GM23338 (cell line): ENCODE results near the gene TIMM10B. TPM values are rescaled to one million over a fixed set of nuclear protein-coding genes. Genes with fewer than 3 reads are reported as not detected.

Experiments used
- ATAC-seq: fragments of 200-7000 bp; cut with Tn5 transposase; 3 replicates; pipeline ENCODE4 v1.9.1; 2020
- DNase-seq: peaks from one replicate; pipeline ENCODE4 v3.0.0-alpha.2; 2015; ENCODE audit warnings: low spot score
- H2AFZ ChIP-seq: fragments of 200-600 bp; sonication (generic); 2 replicates; pipeline ENCODE4 v1.8.0; 2016; ENCODE audit warnings: antibody characterized with exemption, mild to moderate bottlenecking, moderate library complexity
- H3F3A ChIP-seq: fragments of 200-600 bp; sonication (generic); replicated peaks from 2 replicates; pipeline ENCODE4 v1.8.0; 2017; ENCODE audit warnings: antibody characterized with exemption, mixed run types, low read depth
- H3K27ac ChIP-seq: fragments of 200-600 bp; sonication (generic); 2 replicates; pipeline ENCODE4 v1.6.1; 2016; ENCODE audit warnings: low read depth
- H3K27me3 ChIP-seq: fragments of 200-600 bp; sonication (generic); 2 replicates; pipeline ENCODE4 v1.8.0; 2016; ENCODE audit warnings: mild to moderate bottlenecking, mixed run types, moderate library complexity; ENCODE audit not compliant: insufficient read depth
- H3K36me3 ChIP-seq: fragments of 200-600 bp; sonication (generic); 2 replicates; pipeline ENCODE4 v1.8.0; 2016; ENCODE audit warnings: mild to moderate bottlenecking; ENCODE audit not compliant: insufficient read depth
- H3K4me1 ChIP-seq: fragments of 200-600 bp; sonication (generic); 2 replicates; pipeline ENCODE4 v1.8.0; 2016; ENCODE audit warnings: mild to moderate bottlenecking, moderate library complexity; ENCODE audit not compliant: insufficient read depth
- H3K4me2 ChIP-seq: fragments of 200-600 bp; sonication (generic); 2 replicates; pipeline ENCODE4 v1.7.1; 2017; ENCODE audit warnings: mixed run types
- H3K4me3 ChIP-seq: fragments of 200-600 bp; sonication (generic); 2 replicates; pipeline ENCODE4 v1.6.1; 2016; ENCODE audit warnings: mixed run types
- H3K79me2 ChIP-seq: fragments of 200-600 bp; sonication (generic); replicated peaks from 2 replicates; pipeline ENCODE4 v1.8.0; 2017; ENCODE audit warnings: mild to moderate bottlenecking; ENCODE audit not compliant: insufficient read depth
- H3K9me2 ChIP-seq: fragments of 200-600 bp; sonication (generic); 2 replicates; pipeline ENCODE4 v1.8.0; 2017; ENCODE audit not compliant: insufficient read depth
- H4K20me1 ChIP-seq: fragments of 200-600 bp; sonication (generic); replicated peaks from 2 replicates; pipeline ENCODE4 v1.8.0; 2017; ENCODE audit warnings: mild to moderate bottlenecking; ENCODE audit not compliant: insufficient read depth
- H3K27ac Mint-ChIP-seq: 2 replicates; pipeline ENCODE4 v1.8.0; 2020; ENCODE audit warnings: inconsistent platforms, mild to moderate bottlenecking, moderate library complexity, mixed read lengths
- H3K27me3 Mint-ChIP-seq: 3 replicates; pipeline ENCODE4 v1.8.0; 2022; ENCODE audit warnings: low read depth, mild to moderate bottlenecking, moderate library complexity, mixed read lengths, inconsistent platforms; ENCODE audit not compliant: insufficient read depth, poor library complexity
- H3K36me3 Mint-ChIP-seq: 3 replicates; pipeline ENCODE4 v1.8.0; 2021; ENCODE audit warnings: low read depth, mild to moderate bottlenecking, inconsistent platforms, moderate library complexity, mixed read lengths
- H3K4me1 Mint-ChIP-seq: 3 replicates; pipeline ENCODE4 v1.8.0; 2020; ENCODE audit warnings: mild to moderate bottlenecking, inconsistent platforms, mixed read lengths
- H3K4me3 Mint-ChIP-seq: 3 replicates; pipeline ENCODE4 v1.8.0; 2021; ENCODE audit warnings: moderate library complexity, mild to moderate bottlenecking, inconsistent platforms, mixed read lengths
- H3K9me3 Mint-ChIP-seq: 3 replicates; pipeline ENCODE4 v1.8.0; 2020; ENCODE audit warnings: moderate library complexity, mild to moderate bottlenecking, inconsistent platforms, mixed read lengths
- CTCF ChIP-seq, 2 experiments: fragments of 200-600 bp in 1 of 2; sonication (generic) in 1 of 2; conservative IDR thresholded peaks; 2 replicates each; pipeline versions ENCODE4 v1.5.1 to v1.6.1; 2016 to 2017; ENCODE audit warnings: antibody characterized with exemption in 2 of 2, low read depth in 2 of 2, mild to moderate bottlenecking in 2 of 2, moderate library complexity in 1 of 2
- ZNF331 ChIP-seq: fragments of 250-450 bp; sonication (Bioruptor Pico); IDR thresholded peaks from 2 replicates; pipeline ENCODE4 v1.5.0; 2020; ENCODE audit warnings: low read depth, mild to moderate bottlenecking, moderate library complexity
- ZNF462 ChIP-seq: fragments of 250-450 bp; sonication (Bioruptor Pico); IDR thresholded peaks from 2 replicates; pipeline ENCODE4 v1.5.0; 2020; ENCODE audit warnings: mild to moderate bottlenecking, moderate library complexity
- polyA plus RNA-seq: library from polyadenylated mRNA; unstranded; fragments of >200 nt; fragmentation: Nextera tagmentation; extraction: Ambion mirVana; gene quantifications from 2 replicates; pipeline ENCODE4 v1.2.1, GENCODE V29; 2016
- total RNA-seq: library from RNA; depleted of rRNA; stranded (reverse); fragments of >200 nt; shearing (Covaris generic); gene quantifications from 2 replicates; pipeline ENCODE4 v1.2.3, GENCODE V29; 2014

TIMM10B gene
- total and polyA plus RNA-seq, 2 experiments from 2014 or later, result 30.8 to 54.2 TPM

- Mint-ChIP-seq H3K27me3 (no peaks in the 10 kb centered on the region), H3K36me3 (no peaks in the 10 kb centered on the region), H3K4me1 (no peaks in the 10 kb centered on the region), H3K27ac (no peak overlapping the region), H3K4me3 (no peak overlapping the region), H3K9me3 (no peaks in the 10 kb centered on the region)
- no peak for TF ChIP-seq ZNF462 (CRISPR knock-in tag)
- TF ChIP-seq CTCF (conservative IDR thresholded peaks at IDR 0.05; ENCODE audit: low read depth in 2 of 2), result peak; percentile 76 to 89
- Histone ChIP-seq H4K20me1 (no peaks in the 10 kb centered on the region), H3K79me2 (no peaks in the 10 kb centered on the region), H3K27ac (no peak overlapping the region), H3K4me2 (no peak overlapping the region), H3K4me1 (no peaks in the 10 kb centered on the region), H3K4me3 (no peak overlapping the region), H3K27me3 (no peaks in the 10 kb centered on the region), H2AFZ (peak overlapping the region; percentile 89), H3K9me2 (no peaks in the 10 kb centered on the region), H3F3A (no peaks in the 10 kb centered on the region), H3K36me3 (no peaks in the 10 kb centered on the region)
- DNase-seq, result peak; percentile 84
- peak; percentile 78 for ATAC-seq
Observed at GRCh38 chr11:6438979-6439571, 42.2 kb upstream of the TIMM10B start.

- Mint-ChIP-seq H3K9me3 (no peaks in the 10 kb centered on the region), H3K27ac (no peak within 1 kb of the TSS), H3K36me3 (no peaks in the 10 kb centered on the region), H3K4me1 (no peaks in the 10 kb centered on the region), H3K27me3 (no peaks in the 10 kb centered on the region), H3K4me3 (no peak within 1 kb of the TSS)
- DNase-seq (no peak), ATAC-seq (no peak)
- Histone ChIP-seq H2AFZ (no peak within 1 kb of the TSS), H3K4me2 (no peak within 1 kb of the TSS), H3K27ac (no peak within 1 kb of the TSS), H3K9me2 (no peaks in the 10 kb centered on the region), H3K36me3 (no peaks in the 10 kb centered on the region), H3K4me3 (no peak within 1 kb of the TSS), H3K79me2 (no peaks in the 10 kb centered on the region), H3K4me1 (no peaks in the 10 kb centered on the region), H3K27me3 (no peaks in the 10 kb centered on the region), H3F3A (no peaks in the 10 kb centered on the region), H4K20me1 (no peaks in the 10 kb centered on the region)
- TF ChIP-seq ZNF331 (CRISPR knock-in tag), result no peak
Observed at GRCh38 chr11:6440906-6441358, 40.4 kb upstream of the TIMM10B start, which contains the start of gene HPX. Gene HPX, minus strand, starts transcription at chr11:6440987. Its CDS starts 24 bp downstream, at chr11:6440963.
